Esophagus squamous epithelium (tissue), 5 donors: ENCODE data around the gene HSD17B13. TPM values are rescaled to one million over a fixed set of nuclear protein-coding genes. Genes with fewer than 3 reads are reported as not detected.

Experiments
- DNase-seq: peaks from one replicate; lab custom pipeline; 2025; lab: John Stamatoyannopoulos, UW
- H3K27ac ChIP-seq, 4 donors: fragments of 200-600 bp; sonication (generic); one replicate each; pipeline ENCODE4 v1.5.1; 2016 to 2019; ENCODE audit warnings: mild to moderate bottlenecking in 1 of 4
- H3K27me3 ChIP-seq, 4 donors: fragments of 200-600 bp; sonication (generic); 1 replicate in 3 of 4; 2 replicates in 1 of 4; pipeline versions ENCODE4 v1.5.1 to v1.6.0; 2017 to 2021; ENCODE audit warnings: antibody characterized with exemption in 1 of 4
- H3K36me3 ChIP-seq, 3 donors: fragments of 200-600 bp; sonication (generic); one replicate each; pipeline ENCODE4 v1.5.1; 2016 to 2019
- H3K4me1 ChIP-seq, 3 donors: fragments of 200-600 bp; sonication (generic); one replicate each; pipeline ENCODE4 v1.5.1; 2017 to 2019
- H3K4me3 ChIP-seq, 4 donors: fragments of 200-600 bp; sonication (generic); 1 replicate in 3 of 4; 2 replicates in 1 of 4; pipeline ENCODE4 v1.5.1; 2016 to 2019; ENCODE audit warnings: mild to moderate bottlenecking in 2 of 4, moderate library complexity in 1 of 4
- H3K9me3 ChIP-seq, 3 donors: fragments of 200-600 bp; sonication (generic); one replicate each; pipeline ENCODE4 v1.5.1; 2016 to 2019
- CTCF ChIP-seq, 6 experiments: fragments of 450-650 bp in 4 of 6; fragments of 200-600 bp in 2 of 6; sonication (generic) in 2 of 6; IDR thresholded peaks; one replicate each; pipeline ENCODE4 v1.5.1; 2016 to 2019; ENCODE audit warnings: antibody characterized with exemption in 6 of 6, mild to moderate bottlenecking in 4 of 6, moderate library complexity in 4 of 6
- POLR2A ChIP-seq, 4 donors: fragments of 450-650 bp; IDR thresholded peaks; one replicate each; pipeline ENCODE4 v1.6.1; 2017; ENCODE audit warnings: antibody characterized with exemption in 4 of 4, mild to moderate bottlenecking in 4 of 4, moderate library complexity in 3 of 4
- WGBS, 2 donors: methylation state at CpG; one replicate each; pipeline ENCODE4 v1.1.5; 2018; 5-methylcytosine and 5-hydroxymethylcytosine counted together
- intact Hi-C: fragments of 100-400 bp; cut with DNase I; formaldehyde crosslinking; loops from one replicate; pipeline ENCODE4 v1.15.0; 2022
- total RNA-seq, 4 donors: library from RNA; depleted of rRNA; stranded (reverse); fragments of >200 nt; gene quantifications; one replicate each; pipeline ENCODE4 v1.1.0, GENCODE V29; 2016
- donor health status: DM: yes; HTN: yes; CAD: no.

The HSD17B13 gene
- total RNA-seq, 4 donors from 2014 or later, result not detected

GRCh38 chr4:87333267-87333666 lies 10.6 kb upstream of the HSD17B13 start:
- Histone ChIP-seq H3K9me3 (peaks cover 0 to 20% (median 15%) of the 10 kb centered on the region in 3 donors), H3K27me3 (no peaks in the 10 kb centered on the region), H3K4me1 (peaks cover 0 to 16% (median 0%) of the 10 kb centered on the region in 3 donors), H3K27ac (no peak overlapping the region), H3K36me3 (peaks cover 0 to 38% (median 0%) of the 10 kb centered on the region in 3 donors), H3K4me3 (no peak overlapping the region)
- no peak for DNase-seq
- intact Hi-C loops, result no loop called here
- 65 to 89% methylated on average over 1 of the region's 1 CpG for WGBS, 2 donors
- TF ChIP-seq POLR2A (IDR thresholded peaks at IDR 0.05), result no peak
- no peak for TF ChIP-seq CTCF (IDR thresholded peaks at IDR 0.05)

GRCh38 chr4:87330761-87331160 lies 8.1 kb upstream of the HSD17B13 start:
- Histone ChIP-seq H3K36me3 (peaks cover 0 to 17% (median 0%) of the 10 kb centered on the region in 3 donors), H3K27ac (no peak overlapping the region), H3K9me3 (peaks cover 0 to 20% (median 15%) of the 10 kb centered on the region in 3 donors), H3K27me3 (no peaks in the 10 kb centered on the region), H3K4me1 (no peaks in the 10 kb centered on the region), H3K4me3 (no peak overlapping the region)
- TF ChIP-seq CTCF (IDR thresholded peaks at IDR 0.05) (no peak), POLR2A (IDR thresholded peaks at IDR 0.05) (no peak)
- no peak for DNase-seq
- intact Hi-C loops, result no loop called here
- WGBS, 2 donors, result 80 to 93% methylated on average over 4 of the region's 4 CpGs

- Histone ChIP-seq H3K4me1 (no peaks in the 10 kb centered on the region), H3K27me3 (no peaks in the 10 kb centered on the region), H3K9me3 (no peaks in the 10 kb centered on the region), H3K27ac (no peak overlapping the region), H3K36me3 (no peaks in the 10 kb centered on the region), H3K4me3 (no peak overlapping the region)
- 81 to 87% methylated on average over 1 of the region's 1 CpG for WGBS, 2 donors
- intact Hi-C loops, result no loop called here
- no peak for DNase-seq
- TF ChIP-seq CTCF (IDR thresholded peaks at IDR 0.05) (no peak), POLR2A (IDR thresholded peaks at IDR 0.05) (no peak)
These were observed 4.5 kb upstream of the HSD17B13 start for GRCh38 chr4:87327136-87327535.

- TF ChIP-seq POLR2A (IDR thresholded peaks at IDR 0.05), result no peak
- TF ChIP-seq CTCF (IDR thresholded peaks at IDR 0.05), result no peak
- intact Hi-C loops, result no loop called here
- H3K36me3 ChIP-seq, result no peaks in the 10 kb centered on the region
- no peaks in the 10 kb centered on the region for H3K4me1 ChIP-seq
- no peak overlapping the region for H3K4me3 ChIP-seq
- H3K9me3 ChIP-seq, result no peaks in the 10 kb centered on the region
- no peak for DNase-seq
- no peak overlapping the region for H3K27ac ChIP-seq
- 43 to 59% methylated on average over 3 of the region's 3 CpGs for WGBS, 2 donors
- H3K27me3 ChIP-seq, result no peaks in the 10 kb centered on the region
These were observed 3.8 kb upstream of the HSD17B13 start for GRCh38 chr4:87326460-87326859.

- H3K4me3 ChIP-seq, result no peak overlapping the region
- no peaks in the 10 kb centered on the region for H3K27me3 ChIP-seq
- intact Hi-C loops, result no loop called here
- H3K27ac ChIP-seq, result no peak overlapping the region
- no peaks in the 10 kb centered on the region for H3K36me3 ChIP-seq
- TF ChIP-seq CTCF (IDR thresholded peaks at IDR 0.05), result no peak
- no peak for TF ChIP-seq POLR2A (IDR thresholded peaks at IDR 0.05)
- H3K9me3 ChIP-seq, result no peaks in the 10 kb centered on the region
- no peak for DNase-seq
- no peaks in the 10 kb centered on the region for H3K4me1 ChIP-seq
- 64 to 74% methylated on average over 5 of the region's 5 CpGs for WGBS, 2 donors
These were observed 794 bp downstream of the HSD17B13 start for GRCh38 chr4:87321888-87322287.
